GM12878 (cell line): ENCODE measurements around the gene CNNM3.

Source experiments
- BCL3 ChIP-seq: IDR thresholded peaks from 2 replicates; pipeline ENCODE4 v1.6.1; 2011; ENCODE audit warnings: borderline replicate concordance, low read depth, mild to moderate bottlenecking, moderate library complexity, low read length; ENCODE audit not compliant: insufficient read depth, poor library complexity, severe bottlenecking
- CTCF ChIP-seq, 3 experiments: IDR thresholded peaks in 2 of 3; conservative IDR thresholded peaks in 1 of 3; 2 replicates each; pipeline ENCODE4 v1.5.1; 2011; ENCODE audit warnings: low read depth in 3 of 3, low read length in 3 of 3, mild to moderate bottlenecking in 3 of 3, control low read depth in 2 of 3, moderate library complexity in 2 of 3, inconsistent platforms in 1 of 3, mixed read lengths in 1 of 3; ENCODE audit not compliant: control insufficient read depth in 2 of 3, insufficient read depth in 1 of 3; ENCODE audit errors: extremely low read depth in 1 of 3
- ELK1 ChIP-seq: IDR thresholded peaks from 2 replicates; pipeline ENCODE4 v1.6.1; 2012; ENCODE audit warnings: low read depth, low read length, improper control_type of control experiment
- GABPA ChIP-seq: IDR thresholded peaks from 2 replicates; pipeline ENCODE4 v1.6.1; 2014; ENCODE audit warnings: antibody characterized with exemption, low read depth, mild to moderate bottlenecking, inconsistent platforms
- POLR2A ChIP-seq: IDR thresholded peaks from 2 replicates; pipeline ENCODE4 v1.6.1; 2011; ENCODE audit warnings: low read depth, mild to moderate bottlenecking, low read length
- SUZ12 ChIP-seq: fragments of 200-600 bp; sonication (generic); IDR thresholded peaks from one replicate; pipeline ENCODE4 v1.6.1; 2018; ENCODE audit warnings: antibody characterized with exemption, mild to moderate bottlenecking; ENCODE audit not compliant: unreplicated experiment
- TCF12 ChIP-seq: IDR thresholded peaks from 2 replicates; pipeline ENCODE4 v1.6.1; 2011; ENCODE audit warnings: low read depth, mild to moderate bottlenecking, low read length

DNA sequence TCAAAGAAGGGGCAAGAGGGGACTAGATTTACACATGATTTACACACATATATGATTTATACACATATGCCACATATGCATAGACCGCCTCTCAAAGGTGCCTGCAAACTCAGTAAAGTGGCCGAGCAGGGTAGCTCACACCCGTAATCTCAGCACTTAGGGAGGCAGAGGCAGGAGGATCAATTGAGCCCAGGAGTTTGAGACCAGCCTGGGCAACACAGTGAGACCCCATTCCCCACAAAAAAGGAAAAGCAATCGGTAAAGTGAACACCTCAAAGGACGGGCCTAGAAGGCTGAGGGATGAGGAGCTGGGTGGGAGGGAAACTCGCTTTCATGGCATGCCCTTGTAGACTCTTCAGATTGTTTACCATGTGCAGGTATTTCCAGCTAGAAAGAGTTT lies 36.6 kb downstream of the CNNM3 start:
- TF ChIP-seq POLR2A = no peak
- no peak for TF ChIP-seq GABPA
- no peak for TF ChIP-seq TCF12
- TF ChIP-seq CTCF (IDR thresholded peaks at IDR 0.05 in 2 of 3, conservative IDR thresholded peaks at IDR 0.05 in 1 of 3; ENCODE audit: control insufficient read depth in 2 of 3, extremely low read depth in 1 of 3, insufficient read depth in 1 of 3, low read depth in 3 of 3, low read length in 3 of 3) = no peak
- TF ChIP-seq ELK1 = no peak
- TF ChIP-seq SUZ12 = no peak
- TF ChIP-seq BCL3 = no peak
